Small intestine (tissue), 7 donors: ENCODE measurements around the gene RAD51D. TPM values are rescaled to one million over a fixed set of nuclear protein-coding genes. Genes with fewer than 3 reads are reported as not detected.
A peak's percentile ranks its signal among the peaks of the same experiment; 100 is the strongest.
"Not testable (repeated sequence)": the region's sequence is repeated elsewhere in the genome, so short reads cannot be mapped to it uniquely, and the experiment has no call there.

Experiments used
- DNase-seq, 2 donors: peaks; one replicate each; pipeline versions ENCODE4 v3.0.0 to v3.0.0-alpha.2; 2013
- FAIRE-seq: peaks from 2 replicates; lab custom pipeline; 2012; peaks lifted over from hg19 to GRCh38; lab: Jason Lieb, UNC
- H3K27ac ChIP-seq, 3 donors: one replicate each; pipeline ENCODE4 v1.5.1; 2013; ENCODE audit warnings: low read length in 2 of 3, mild to moderate bottlenecking in 2 of 3, control low read depth in 1 of 3, inconsistent platforms in 1 of 3, low read depth in 1 of 3, moderate library complexity in 1 of 3
- H3K27me3 ChIP-seq, 3 donors: one replicate each; pipeline ENCODE4 v1.6.1; 2013; ENCODE audit warnings: low read length in 3 of 3, inconsistent platforms in 1 of 3; ENCODE audit not compliant: control insufficient read depth in 3 of 3, insufficient read depth in 3 of 3
- H3K36me3 ChIP-seq, 3 donors: one replicate each; pipeline ENCODE4 v1.6.1; 2013; ENCODE audit warnings: low read length in 3 of 3, inconsistent platforms in 1 of 3, low read depth in 1 of 3, mild to moderate bottlenecking in 1 of 3, moderate library complexity in 1 of 3; ENCODE audit not compliant: control insufficient read depth in 3 of 3, insufficient read depth in 2 of 3
- H3K4me1 ChIP-seq, 3 donors: one replicate each; pipeline ENCODE4 v1.6.1; 2013; ENCODE audit warnings: low read length in 2 of 3, inconsistent platforms in 1 of 3, low read depth in 1 of 3, mild to moderate bottlenecking in 1 of 3, moderate library complexity in 1 of 3; ENCODE audit not compliant: control insufficient read depth in 3 of 3, insufficient read depth in 2 of 3
- H3K4me3 ChIP-seq, 3 donors: one replicate each; pipeline ENCODE4 v1.5.1; 2013; ENCODE audit warnings: low read length in 3 of 3, control low read depth in 1 of 3, inconsistent platforms in 1 of 3, low read depth in 1 of 3, mild to moderate bottlenecking in 1 of 3, moderate library complexity in 1 of 3
- H3K9me3 ChIP-seq, 2 donors: one replicate each; pipeline ENCODE4 v1.6.1; 2013; ENCODE audit warnings: low read depth in 1 of 2, low read length in 1 of 2; ENCODE audit not compliant: control insufficient read depth in 2 of 2, insufficient read depth in 1 of 2
- WGBS, 3 donors: extraction: QIAGEN DNeasy Blood & Tissue Kit; methylation state at CpG; one replicate each; pipeline ENCODE4 v1.1.7; 2013; 5-methylcytosine and 5-hydroxymethylcytosine counted together
- polyA plus RNA-seq, 4 donors: library from polyadenylated mRNA; stranded (reverse) in 3 of 4; unstranded in 1 of 4; fragments of 200-250 nt in 3 of 4; fragments of 120-200 nt in 1 of 4; gene quantifications; one replicate each; pipeline versions ENCODE4 v1.2.1 to v1.2.3, GENCODE V29; 2013
- donor health status: healthy with polysubstance abuse.
- donor health status: control.
- donor health status: control.
- donor health status: Bipolar disorder and iron deficiency.
- donor health status: healthy.

The RAD51D gene
- polyA plus RNA-seq, 4 donors: 0.89 to 12.2 (median 7.4) TPM

DNA sequence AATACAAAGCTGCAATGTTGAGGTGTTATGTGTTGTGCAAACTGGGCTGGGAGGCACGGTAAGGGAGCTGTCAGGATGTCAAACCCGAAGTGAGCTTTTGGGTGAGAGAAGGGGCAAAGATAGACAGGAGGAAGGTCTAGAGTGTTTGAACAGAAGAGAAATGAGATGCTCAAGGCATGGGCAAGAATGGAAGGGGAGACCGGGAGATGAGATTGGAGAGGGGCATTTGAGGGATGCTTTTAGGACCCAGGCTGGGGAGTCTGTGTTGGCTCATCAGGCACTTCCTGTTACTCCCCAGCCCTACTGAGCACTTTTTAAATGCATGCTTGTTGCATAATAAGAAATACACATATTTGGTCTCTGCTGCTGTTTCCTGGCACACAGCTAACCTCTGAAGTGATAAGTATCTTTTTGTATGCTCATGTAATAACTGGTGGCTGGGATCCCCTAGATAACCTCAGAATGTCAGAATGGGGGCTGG, 41.7 kb upstream of the RAD51D start:
- WGBS, 3 donors: 56 to 71% (median 66%) methylated on average over 3 of the region's 3 CpGs
- peaks cover 0 to 2% of the 10 kb centered on the region in 2 donors for H3K9me3 ChIP-seq
- no peaks in the 10 kb centered on the region for H3K4me1 ChIP-seq
- peaks cover 0 to 2% (median 2%) of the 10 kb centered on the region in 3 donors for H3K27me3 ChIP-seq
- FAIRE-seq (no peak), DNase-seq (peak in 1 of 2 donors; percentile 21)
- H3K27ac ChIP-seq: peak overlapping the region in 1 of 3 donors; percentile 52
- H3K4me3 ChIP-seq: no peak overlapping the region
- no peaks in the 10 kb centered on the region for H3K36me3 ChIP-seq

DNA sequence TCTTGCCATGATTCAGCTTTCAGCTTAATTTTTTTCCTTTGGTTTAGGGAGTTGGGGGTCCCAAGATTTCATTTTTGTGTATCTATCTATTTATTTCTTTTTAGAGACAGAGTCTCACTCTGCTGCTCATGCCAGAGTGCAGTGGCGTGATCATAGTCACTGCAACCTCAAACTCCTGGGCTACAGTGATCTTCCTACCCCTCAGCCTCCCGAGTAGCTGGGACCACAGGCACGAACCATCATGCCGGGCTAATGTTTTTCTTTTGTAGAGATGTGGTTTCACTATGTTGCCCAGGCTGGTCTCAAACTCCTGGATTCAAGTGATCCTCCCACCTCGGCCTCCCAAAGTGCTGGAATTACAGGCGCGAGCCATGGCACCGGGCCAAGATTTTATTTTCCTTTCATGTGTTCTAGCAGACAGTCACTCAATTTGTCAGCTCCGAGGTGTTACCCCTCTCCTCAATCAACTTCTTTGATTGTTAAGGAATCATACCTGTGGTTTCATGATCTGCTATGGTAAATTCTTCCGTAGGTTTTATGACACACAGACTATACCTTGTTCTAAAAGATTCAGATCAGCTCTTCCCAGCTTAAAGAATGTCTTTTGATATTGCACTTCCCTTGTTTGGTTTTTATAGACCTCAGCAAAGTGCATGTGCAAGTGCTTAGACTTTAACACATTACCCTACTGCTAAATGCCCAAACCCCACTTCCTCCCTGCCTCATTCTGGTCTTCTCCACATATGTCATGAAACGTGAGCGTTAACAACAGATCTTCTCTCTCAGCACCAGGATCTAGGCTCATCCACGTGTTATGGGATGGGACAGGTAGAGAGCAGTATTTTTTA, 40.9 kb upstream of the RAD51D start:
- H3K27ac ChIP-seq: peak overlapping the region in 1 of 3 donors; percentile 52
- H3K36me3 ChIP-seq: no peaks in the 10 kb centered on the region
- FAIRE-seq: no peak
- DNase-seq: peak in 1 of 2 donors; percentile 26
- no peak overlapping the region for H3K4me3 ChIP-seq
- 54 to 68% (median 54%) methylated on average over 13 of the region's 13 CpGs for WGBS, 3 donors
- peaks cover 0 to 2% of the 10 kb centered on the region in 2 donors for H3K9me3 ChIP-seq
- no peaks in the 10 kb centered on the region for H3K4me1 ChIP-seq
- peaks cover 0 to 2% (median 2%) of the 10 kb centered on the region in 3 donors for H3K27me3 ChIP-seq

DNA sequence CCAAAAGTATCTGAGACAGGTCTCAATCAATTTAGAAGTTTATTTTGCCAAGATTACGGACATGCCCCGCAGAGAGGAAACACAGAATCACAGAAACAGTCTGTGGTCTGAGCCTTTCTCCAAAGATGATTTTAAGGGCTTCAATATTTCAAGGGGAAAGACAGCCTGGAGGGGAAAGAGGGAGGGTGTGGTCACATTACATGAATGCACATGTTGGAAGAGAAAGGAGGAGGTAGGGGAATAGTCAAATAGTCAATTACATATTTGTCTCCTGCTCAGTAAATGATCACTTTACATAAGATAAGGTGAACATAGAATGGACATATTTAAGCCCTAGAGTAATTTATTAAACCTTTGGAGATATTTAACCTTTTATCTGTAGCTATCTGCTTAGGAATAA, 40.3 kb upstream of the RAD51D start:
- no peaks in the 10 kb centered on the region for H3K4me1 ChIP-seq
- 59 to 95% (median 77%) methylated on average over 2 of the region's 2 CpGs for WGBS, 3 donors
- no peaks in the 10 kb centered on the region for H3K36me3 ChIP-seq
- H3K27me3 ChIP-seq: peaks cover 0 to 2% (median 2%) of the 10 kb centered on the region in 3 donors
- no peak overlapping the region for H3K27ac ChIP-seq
- no peak for FAIRE-seq
- peaks cover 0 to 2% of the 10 kb centered on the region in 2 donors for H3K9me3 ChIP-seq
- DNase-seq: no peak
- H3K4me3 ChIP-seq: no peak overlapping the region

DNA sequence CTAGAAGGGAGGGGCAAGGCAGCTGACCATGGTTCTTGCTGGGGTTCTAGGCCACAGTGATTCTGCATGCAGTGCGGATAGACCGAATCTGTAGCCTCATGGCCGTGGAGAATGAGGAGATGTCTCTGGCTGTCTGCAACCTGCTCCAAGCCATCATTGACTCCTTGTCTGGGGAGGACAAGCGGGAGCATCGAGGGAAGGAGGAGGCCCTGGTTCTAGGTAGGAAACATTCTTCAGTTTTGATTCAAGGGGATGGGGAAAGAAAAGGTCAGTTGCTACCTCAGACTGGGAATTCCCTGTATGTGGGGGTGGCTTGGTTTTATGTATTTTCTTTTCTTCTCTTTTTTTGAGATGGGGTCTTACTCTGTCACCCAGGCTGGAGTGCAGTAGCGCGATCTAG, 35.6 kb upstream of the RAD51D start:
- Histone ChIP-seq H3K9me3 (no peaks in the 10 kb centered on the region), H3K4me3 (no peak overlapping the region), H3K36me3 (no peaks in the 10 kb centered on the region), H3K27ac (no peak overlapping the region), H3K27me3 (peaks cover 0 to 2% (median 0%) of the 10 kb centered on the region in 3 donors), H3K4me1 (no peaks in the 10 kb centered on the region)
- FAIRE-seq (no peak), DNase-seq (no peak)
- 95 to 96% (median 96%) methylated on average over 7 of the region's 7 CpGs for WGBS, 3 donors

DNA sequence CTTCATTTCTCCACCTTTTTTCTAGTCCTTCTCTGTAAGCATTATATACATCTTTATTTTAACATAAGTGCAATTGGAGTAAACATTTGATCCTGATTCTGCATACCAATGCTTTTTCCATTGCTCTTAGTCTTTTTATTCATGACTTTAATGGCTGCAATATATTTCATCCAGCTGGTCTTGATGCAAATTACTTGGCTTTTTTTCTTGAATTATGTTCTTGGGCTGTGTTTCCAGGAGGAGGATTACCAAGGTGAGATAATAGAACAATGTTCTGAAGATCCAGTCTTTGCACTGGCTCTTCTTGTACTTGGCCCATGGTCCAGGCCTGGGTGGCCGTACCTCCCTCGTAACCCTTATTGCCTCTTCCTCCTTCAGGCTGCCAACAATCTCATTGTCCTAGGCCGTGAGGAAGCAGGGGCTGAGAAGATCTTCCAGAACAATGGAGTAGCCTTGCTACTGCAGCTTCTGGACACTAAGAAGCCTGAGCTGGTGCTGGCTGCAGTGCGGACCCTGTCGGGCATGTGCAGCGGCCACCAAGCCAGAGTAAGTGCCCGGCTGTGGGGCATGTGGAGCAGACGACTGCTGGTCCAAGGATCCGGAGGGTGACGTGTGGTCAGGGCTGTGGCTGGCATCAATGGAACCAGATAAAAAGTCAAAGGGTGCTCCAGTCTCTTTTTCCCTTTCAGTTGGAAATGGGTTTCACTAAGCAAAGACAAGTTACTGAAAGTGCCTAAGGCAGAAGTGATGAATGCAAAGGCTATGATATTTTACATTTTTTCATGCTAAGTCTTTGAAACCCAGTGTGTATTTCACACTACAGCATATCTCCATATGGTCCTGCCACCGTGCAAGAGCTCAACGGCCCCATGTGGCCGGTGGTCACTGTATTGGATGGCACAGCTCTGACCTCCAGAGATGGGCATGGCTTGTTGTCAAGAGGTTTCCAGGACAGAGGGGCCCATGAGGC, 34.8 kb upstream of the RAD51D start:
- Histone ChIP-seq H3K9me3 (no peaks in the 10 kb centered on the region), H3K4me3 (no peak overlapping the region), H3K36me3 (no peaks in the 10 kb centered on the region), H3K4me1 (no peaks in the 10 kb centered on the region), H3K27ac (no peak overlapping the region), H3K27me3 (peaks cover 0 to 2% (median 0%) of the 10 kb centered on the region in 3 donors)
- no peak for FAIRE-seq
- WGBS, 3 donors: 87 to 89% (median 89%) methylated on average over 13 of the region's 13 CpGs
- no peak for DNase-seq

DNA sequence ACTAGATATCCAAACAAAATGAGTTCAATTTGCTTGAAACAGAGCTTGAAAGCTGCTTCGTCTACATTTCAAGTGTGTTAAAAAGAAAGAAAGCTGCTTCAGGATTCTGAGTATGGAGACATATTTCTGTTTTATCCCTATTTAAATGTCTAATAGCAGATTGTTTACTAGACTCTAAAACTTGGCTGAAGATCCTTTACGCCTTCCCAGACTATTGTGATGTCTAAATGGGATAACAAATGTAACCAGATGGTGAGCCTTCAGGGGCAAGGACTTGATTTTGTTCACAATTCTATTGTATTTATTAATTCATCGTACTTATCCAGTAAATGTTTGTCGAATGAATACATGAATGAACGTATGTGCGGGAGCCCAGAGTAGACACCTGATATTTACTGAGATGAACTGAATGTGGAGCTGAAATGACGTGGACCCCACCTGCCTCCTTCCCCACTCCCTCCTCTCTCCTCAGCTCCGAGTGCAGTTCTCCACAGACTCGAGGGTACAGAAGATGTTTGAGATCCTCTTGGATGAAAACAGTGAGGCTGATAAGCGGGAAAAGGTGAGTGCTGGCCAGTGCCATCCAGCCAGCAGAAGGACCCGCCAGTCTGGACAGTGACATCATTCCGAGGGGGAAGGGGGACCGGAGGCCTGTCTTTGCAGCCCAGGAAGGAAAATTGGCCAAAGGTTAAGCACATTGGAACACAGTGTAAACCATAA, 32.9 kb upstream of the RAD51D start:
- no peaks in the 10 kb centered on the region for H3K9me3 ChIP-seq
- WGBS, 3 donors: 58 to 65% (median 59%) methylated on average over 13 of the region's 13 CpGs
- FAIRE-seq: no peak
- H3K27me3 ChIP-seq: no peaks in the 10 kb centered on the region
- H3K4me3 ChIP-seq: no peak overlapping the region
- no peak for DNase-seq
- no peaks in the 10 kb centered on the region for H3K36me3 ChIP-seq
- H3K4me1 ChIP-seq: no peaks in the 10 kb centered on the region
- no peak overlapping the region for H3K27ac ChIP-seq

DNA sequence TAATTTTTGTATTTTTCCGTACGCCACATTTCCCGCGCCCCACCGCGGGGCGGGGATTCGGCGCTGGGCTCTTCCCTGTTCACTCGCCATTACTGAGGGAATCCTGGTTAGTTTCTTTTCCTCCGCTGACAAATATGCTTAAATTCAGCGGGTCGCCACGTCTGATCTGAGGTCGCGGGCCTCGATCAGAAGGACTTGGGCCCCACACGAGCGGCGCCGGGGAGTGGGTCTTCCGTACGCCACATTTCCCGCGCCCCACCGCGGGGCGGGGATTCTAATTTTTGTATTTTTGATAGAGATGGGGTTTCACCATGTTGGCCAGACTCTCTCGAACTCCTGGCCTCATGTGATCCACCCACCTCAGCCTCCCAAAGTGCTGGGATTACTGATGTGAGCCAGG, 31.4 kb upstream of the RAD51D start:
- H3K9me3 ChIP-seq, H3K4me1 ChIP-seq, H3K36me3 ChIP-seq, H3K27me3 ChIP-seq, H3K27ac ChIP-seq, H3K4me3 ChIP-seq, FAIRE-seq, DNase-seq: not testable (repeated sequence)
- 93 to 95% (median 95%) methylated on average over 29 of the region's 29 CpGs for WGBS, 3 donors
